Hepatocyte (in vitro differentiated cells): ENCODE data around the gene NTRK1.

Source experiments
- CTCF ChIP-seq: fragments of 200-600 bp; sonication (generic); IDR thresholded peaks from 2 replicates; pipeline ENCODE4 v1.5.1; 2016; ENCODE audit warnings: antibody characterized with exemption, mild to moderate bottlenecking; ENCODE audit not compliant: poor library complexity
- EZH2phosphoT487 ChIP-seq: fragments of 200-600 bp; sonication (generic); IDR thresholded peaks from one replicate; pipeline ENCODE4 v1.6.1; 2018; ENCODE audit warnings: antibody characterized with exemption, mild to moderate bottlenecking, low read depth, moderate library complexity; ENCODE audit not compliant: unreplicated experiment, severe bottlenecking

DNA sequence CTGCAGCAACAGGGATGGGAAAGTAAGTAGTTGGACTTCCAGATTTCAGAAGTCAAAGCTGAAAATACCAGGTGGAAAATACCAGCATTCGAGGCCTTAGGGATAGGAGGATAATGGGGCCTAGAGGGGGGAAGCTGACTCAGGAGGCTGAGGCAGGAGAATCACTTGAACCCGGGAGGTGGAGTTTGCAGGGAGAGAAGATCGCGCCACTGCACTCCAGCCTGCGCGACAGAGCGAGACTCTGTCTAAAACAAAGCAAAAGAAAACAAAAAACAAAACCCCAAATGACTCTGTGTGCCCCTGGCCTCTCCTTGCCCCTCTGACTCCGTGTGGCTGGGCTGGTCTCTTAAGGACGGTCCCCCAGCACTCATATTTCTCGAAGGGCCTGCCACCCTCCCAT, 47.4 kb upstream of the NTRK1 start:
- no peak for TF ChIP-seq CTCF
- no peak for TF ChIP-seq EZH2phosphoT487
